HK-2 (cell line): ENCODE results near the gene MTA1.

Source experiments
- DNase-seq: peaks from one replicate; pipeline ENCODE4 v3.0.0-alpha.2; 2018; ENCODE audit not compliant: unreplicated experiment

The MTA1 gene

DNA sequence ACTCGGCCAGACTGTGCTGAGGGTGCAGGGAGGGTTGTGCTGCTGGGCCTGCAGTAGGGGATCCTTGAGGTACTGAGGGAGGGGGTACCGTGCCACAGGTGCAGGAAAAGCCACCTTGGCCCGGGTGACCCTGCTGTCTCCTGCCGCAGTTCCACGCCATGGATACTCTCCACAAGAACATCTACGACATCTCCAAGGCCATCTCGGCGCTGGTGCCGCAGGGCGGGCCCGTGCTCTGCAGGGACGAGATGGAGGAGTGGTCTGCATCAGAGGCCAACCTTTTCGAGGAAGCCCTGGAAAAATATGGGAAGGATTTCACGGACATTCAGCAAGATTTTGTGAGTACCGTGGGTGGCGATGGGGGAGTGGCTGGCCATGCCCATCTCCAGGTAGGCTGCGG lies 41.0 kb downstream of the MTA1 start:
- no peak for DNase-seq

GRCh38 chr14:105461903-105462302 lies 42.3 kb downstream of the MTA1 start:
- DNase-seq, result no peak

GRCh38 chr14:105464501-105464900 lies 44.9 kb downstream of the MTA1 start:
- DNase-seq, result no peak

GRCh38 chr14:105465209-105466031 lies 45.8 kb downstream of the MTA1 start:
- DNase-seq, result peak; percentile 74

GRCh38 chr14:105466531-105467248 lies 47.1 kb downstream of the MTA1 start:
- no peak for DNase-seq

DNA sequence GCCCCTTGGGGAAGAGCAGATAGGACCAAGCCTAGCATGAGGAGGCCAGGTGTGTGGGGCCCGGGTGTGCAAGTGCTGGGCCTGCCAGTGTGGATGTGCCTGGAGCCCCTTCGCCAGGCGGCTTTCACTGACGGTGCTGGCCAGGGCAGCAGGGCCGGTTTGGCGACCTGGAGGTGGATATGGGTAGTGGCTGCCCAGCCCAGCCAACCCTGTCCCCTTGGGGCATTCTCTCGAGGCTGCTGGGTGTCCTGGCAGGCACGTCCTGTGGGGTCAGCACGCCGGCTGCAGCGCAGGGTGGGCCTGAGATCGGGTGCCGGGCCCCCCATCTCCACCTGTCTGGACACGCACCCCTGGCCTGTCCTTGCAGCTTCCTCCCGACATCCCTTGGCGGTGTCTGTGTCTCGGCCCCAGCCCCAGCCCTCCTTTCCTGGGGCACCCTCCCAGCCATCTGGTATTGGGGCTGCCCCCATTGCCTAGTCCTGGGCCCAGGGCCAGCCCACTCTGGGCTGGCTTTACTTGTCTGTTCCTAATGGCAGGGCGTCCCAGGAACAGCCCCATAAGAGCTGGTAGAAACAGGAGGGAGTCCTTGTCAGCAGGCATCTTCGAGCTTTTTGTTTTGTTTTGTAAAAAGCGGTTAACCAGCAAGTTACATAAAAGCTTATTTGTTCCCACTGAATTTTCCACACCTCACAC lies 47.8 kb downstream of the MTA1 start:
- DNase-seq, result no peak

GRCh38 chr14:105467942-105468471 lies 48.4 kb downstream of the MTA1 start:
- DNase-seq, result no peak

- no peak for DNase-seq
These were observed 49.1 kb downstream of the MTA1 start for GRCh38 chr14:105468621-105469241.

GRCh38 chr14:105469456-105470349 lies 50.1 kb downstream of the MTA1 start:
- no peak for DNase-seq

DNA sequence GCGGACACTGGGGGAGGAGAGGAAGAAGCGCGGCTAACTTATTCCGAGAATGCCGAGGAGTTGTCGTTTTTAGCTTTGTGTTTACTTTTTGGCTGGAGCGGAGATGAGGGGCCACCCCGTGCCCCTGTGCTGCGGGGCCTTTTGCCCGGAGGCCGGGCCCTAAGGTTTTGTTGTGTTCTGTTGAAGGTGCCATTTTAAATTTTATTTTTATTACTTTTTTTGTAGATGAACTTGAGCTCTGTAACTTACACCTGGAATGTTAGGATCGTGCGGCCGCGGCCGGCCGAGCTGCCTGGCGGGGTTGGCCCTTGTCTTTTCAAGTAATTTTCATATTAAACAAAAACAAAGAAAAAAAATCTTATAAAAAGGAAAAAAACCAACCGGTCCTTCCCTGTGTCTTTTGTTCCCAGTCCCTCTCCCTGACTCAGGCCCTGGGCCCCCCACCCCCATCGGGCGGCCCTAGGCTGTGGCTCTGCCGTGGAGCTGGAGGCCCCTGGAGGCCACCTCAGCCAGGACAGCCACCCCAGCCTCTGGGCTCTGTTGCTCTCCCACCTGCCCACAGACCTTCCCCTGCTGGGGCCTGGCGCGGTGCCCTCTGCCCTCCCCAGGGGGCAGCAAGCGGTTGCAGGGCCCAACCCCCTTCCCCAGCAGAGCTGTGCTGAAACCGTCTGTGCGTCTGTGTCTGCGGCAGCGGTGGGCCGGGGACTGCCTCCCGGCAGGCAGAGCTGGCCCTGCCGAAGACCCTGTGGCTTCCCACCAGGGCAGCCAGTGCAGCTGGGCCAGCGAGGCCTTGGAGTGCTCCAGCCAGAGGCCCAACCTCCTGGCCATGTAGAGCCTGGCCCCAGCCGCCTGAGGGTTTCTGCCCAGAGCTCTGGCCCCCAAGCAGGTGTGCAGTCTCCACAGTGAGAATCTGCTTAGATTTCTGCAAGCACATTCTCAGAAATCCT lies 51.0 kb downstream of the MTA1 start:
- no peak for DNase-seq

- no peak for DNase-seq
These were observed 51.7 kb downstream of the MTA1 start for GRCh38 chr14:105471297-105471821.

- no peak for DNase-seq
These were observed 52.3 kb downstream of the MTA1 start for GRCh38 chr14:105471823-105472485.

- DNase-seq, result no peak
These were observed 52.9 kb downstream of the MTA1 start for GRCh38 chr14:105472486-105472991.

GRCh38 chr14:105473033-105473676 lies 53.5 kb downstream of the MTA1 start:
- no peak for DNase-seq

GRCh38 chr14:105473677-105474482 lies 54.3 kb downstream of the MTA1 start:
- DNase-seq, result peak; percentile 96

DNA sequence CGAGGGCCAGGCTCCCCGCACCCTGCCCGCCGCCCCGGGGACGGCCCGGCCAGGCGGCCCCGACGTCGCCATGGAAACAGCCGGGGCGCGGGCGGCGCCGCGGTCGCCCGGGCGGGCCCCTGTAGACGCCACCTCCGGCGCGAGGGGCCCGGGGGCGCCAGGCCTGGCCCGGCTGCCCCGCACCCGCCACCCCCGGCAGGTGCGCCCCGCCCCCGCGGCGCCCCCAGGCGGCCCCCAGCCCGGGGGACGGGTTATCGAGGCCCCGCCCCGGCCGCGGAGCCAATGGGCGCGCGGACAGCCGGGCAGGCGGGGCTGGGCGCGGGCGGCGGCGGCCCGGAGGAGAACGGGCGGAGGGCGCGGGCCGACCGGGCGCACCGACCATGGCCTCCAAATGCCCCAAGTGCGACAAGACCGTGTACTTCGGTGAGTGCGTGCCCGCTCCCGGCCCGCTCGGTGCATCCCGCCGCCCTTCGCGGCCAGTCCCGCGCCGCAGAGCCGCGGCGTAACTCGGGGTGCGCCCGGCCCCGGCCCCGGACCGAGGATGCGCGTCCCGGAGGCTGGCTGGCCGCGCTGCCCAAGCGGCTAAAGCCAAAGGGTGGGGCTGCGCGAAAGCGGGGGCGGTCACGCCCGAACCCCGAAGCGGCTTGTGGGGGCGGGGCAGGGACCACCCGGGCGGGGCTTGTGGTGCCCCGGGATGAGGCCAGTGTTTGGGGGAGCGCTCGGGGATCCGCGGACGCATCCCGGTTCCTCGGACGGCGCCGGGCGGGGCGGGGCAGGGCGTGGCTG lies 55.0 kb downstream of the MTA1 start, which contains the start of gene CRIP2:
TSS of gene CRIP2 (plus strand) at position 339 of the 786 bp plus-strand sequence. CDS start at position 381, 42 bp downstream.
- peak; percentile 48 for DNase-seq
